A172 (cell line): ENCODE measurements around the gene CNTN5. TPM values are rescaled to one million over a fixed set of nuclear protein-coding genes. Genes with fewer than 3 reads are reported as not detected.

Experiments used
- DNase-seq: peaks from one replicate; pipeline ENCODE4 v3.0.0-alpha.2; 2015; ENCODE audit warnings: low spot score
- total RNA-seq: library from RNA; depleted of rRNA; stranded (reverse); fragments of >200 nt; shearing (Covaris generic); gene quantifications from 2 replicates; pipeline ENCODE4 v1.2.3, GENCODE V29; 2014

The CNTN5 gene
- total RNA-seq, 1 experiment from 2014 or later: 0.12 TPM

DNA sequence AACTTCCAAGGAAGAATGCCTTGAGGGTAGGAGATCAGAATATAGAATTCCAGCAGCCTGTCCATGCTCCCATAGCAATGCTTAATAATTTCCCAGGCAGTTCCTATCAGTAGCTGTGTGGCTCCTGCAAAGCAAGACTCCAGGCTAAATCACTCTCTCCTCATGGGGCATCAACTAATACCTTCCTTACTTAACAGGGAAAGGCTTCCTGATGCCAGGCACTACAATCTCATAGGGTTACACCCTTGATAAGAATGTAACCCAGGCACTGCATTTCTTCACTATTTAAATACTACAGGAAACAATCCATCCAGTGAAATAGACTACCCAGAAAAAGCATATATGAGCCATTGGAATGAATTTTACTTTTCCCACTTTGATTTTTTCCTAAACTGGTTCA is 1051.4 kb downstream of the CNTN5 start:
- no peak for DNase-seq

DNA sequence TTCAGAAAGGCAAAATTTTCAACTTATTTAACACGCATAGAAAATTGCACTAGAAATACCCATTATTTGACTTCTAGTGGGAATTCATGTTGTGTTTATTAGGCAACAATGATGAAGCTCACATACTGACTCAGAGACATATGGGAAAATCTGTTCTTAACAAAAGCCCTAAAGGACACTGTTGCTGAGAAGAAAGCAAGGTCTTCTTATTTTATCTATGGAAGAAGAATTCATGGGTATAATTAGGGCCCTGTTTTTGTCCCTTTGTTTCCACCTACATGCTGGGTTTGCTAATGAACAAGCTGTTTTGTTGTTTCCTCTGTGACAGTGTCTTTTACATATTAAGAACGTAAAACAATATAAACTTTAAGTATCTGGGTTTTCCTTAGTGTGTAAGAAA is 1059.6 kb downstream of the CNTN5 start:
- DNase-seq: no peak

DNA sequence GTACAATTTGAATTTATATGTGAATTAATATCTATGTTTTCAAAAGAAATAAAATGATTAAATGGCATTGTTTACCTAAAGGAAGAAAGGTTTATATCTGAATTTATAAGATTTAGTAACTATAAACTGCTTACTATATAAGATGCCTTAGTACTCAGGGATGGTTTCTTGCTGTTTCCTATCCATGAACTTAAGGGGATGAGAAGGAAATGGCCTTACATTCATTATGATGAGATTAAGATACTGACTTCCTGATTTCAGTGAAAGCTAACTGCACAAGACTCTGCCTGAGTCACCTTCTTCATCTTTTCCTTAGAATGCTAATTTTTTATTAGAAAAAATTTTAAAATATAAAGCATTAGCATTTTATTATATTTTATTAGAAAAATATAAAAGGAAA is 1060.1 kb downstream of the CNTN5 start:
- no peak for DNase-seq

DNA sequence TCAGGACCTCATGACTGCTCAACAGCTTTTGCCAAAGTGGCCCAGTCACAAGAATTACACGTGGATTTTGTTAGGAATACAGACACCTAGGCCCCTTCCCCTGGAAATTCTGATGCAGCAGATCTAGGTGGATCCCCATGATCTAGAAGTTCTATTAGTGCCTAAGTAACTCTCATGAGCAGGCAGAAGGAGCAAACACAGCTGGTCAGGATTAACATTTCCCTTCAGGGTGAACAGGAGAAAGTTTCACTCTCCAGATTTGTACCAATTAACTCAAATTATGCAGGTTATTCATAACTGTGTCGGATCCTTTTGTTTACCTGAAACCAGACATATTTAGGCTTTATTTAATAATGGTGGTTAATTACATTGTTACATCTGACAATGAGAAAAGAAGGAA is 1072.9 kb downstream of the CNTN5 start:
- no peak for DNase-seq

DNA sequence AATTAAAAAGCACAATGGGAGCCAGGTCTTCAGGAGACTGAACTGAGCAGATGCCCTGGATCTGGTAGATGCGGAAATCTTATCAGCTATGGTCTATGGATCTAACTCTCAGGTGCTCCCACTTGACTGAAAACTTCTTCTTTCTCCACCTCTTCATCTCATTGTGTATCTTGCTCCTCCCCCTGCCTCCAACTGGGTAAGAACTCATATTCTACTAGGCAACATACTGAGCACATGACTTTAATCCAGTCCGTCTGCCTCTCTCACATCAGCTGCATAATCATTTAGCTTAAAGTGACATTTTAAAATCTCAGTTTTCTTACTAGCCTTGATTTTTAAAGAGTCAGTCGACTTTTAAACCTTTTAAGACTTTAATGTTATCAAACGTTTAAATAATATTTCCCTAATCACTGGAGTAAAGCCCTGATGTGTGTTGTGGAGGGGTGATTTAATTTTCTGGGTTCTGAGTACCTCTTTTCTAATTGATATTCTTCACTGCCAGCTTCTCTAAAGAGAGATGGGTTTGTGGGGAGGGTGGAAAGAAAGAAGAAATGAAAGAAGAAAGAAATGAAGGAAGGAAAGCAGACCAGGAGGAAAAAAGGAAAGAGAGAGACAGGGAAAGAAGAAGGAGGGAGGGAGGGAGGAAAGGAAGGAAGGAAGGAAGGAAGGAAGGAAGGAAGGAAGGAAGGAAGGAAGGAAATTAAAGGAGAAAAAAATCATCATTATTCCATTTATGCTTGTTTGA is 1073.5 kb downstream of the CNTN5 start:
- no peak for DNase-seq

DNA sequence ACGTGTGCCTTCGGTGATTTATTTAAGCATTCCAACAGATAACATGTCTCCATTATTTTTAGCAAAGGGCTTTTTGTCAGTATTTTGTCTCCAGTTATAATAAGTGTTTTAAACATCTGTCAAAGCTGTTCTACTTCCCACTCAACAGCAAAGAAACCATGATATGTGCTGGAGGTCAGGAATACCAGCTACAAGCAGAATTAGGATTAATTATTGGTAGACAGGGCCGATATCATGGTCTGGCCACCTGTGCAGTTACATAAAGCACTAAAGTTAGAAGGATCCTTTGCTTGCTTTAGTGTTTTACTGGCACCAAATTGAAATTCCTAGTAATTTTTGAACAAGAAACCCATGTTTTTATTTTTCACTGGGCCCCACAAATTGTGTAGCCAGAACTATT is 1075.1 kb downstream of the CNTN5 start:
- DNase-seq: no peak

DNA sequence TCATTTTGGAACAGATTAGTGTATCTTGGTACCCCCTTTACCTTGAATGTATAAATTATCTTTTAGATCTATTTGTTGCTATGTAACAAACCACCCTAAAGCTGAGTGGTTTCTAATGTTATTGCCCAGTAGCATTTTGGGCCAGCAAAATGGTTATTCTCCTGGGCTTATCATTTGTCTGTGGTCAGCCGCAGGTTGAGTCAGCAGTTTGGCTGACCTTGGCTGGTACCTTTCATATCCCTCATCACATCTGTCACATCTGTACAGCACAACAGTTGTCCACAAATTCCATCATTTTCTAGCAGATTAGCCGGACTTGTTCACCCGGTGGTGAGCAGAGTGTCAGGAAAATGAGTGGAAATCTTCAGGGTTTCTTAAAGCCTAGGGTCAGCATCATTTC is 1077.8 kb downstream of the CNTN5 start:
- DNase-seq: peak; percentile 41

DNA sequence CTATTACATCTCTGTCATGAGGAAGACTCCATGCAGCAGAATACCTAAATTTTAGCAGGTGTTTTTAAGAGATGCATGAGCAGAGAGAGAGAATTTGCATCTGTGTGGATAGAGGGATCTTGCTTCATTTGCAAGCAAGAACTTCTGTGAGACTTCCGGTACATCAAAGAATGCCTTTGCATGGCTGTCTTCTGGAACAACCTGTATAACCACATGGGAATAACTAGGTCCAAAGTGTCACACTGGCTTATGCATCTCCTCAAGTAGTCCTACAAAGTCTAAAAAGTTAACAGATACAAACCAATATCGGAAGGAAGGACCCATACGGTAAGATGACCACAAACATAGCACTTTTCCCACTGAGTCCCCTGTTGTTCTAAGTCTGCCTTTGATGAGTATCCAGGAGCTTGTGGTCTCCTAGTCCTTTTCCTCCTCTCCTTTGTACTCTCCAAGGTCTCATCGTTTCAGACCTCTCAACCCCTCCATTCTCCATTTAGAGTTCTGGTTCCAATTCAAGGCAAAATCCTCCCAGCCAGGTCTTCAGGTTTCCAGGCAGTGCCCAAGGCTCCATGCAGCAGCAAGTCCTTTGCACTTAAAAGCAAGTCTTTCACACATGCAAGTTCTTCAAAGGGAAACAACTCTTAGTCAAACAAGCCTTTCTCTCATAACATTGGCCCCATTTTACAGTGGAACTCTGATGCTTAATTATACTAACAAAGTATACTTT is 1084.7 kb downstream of the CNTN5 start:
- no peak for DNase-seq

DNA sequence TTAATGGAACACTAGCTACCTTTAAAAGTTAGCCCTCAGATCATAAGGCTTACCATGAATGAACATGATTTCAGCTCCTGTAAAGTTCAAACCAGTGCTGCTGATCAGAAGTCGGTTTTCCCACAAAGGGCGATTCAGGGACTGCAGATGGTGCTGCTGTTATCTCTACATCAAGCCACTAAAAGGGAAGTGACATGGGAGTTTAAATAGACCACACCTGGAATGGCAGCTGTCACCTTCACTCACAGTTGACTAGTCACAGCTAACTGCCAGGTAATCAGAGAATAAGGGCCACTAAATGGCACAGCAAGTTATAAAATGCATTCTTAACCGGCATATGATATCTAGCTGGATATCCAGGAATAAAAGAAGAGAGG is 1085.2 kb downstream of the CNTN5 start:
- no peak for DNase-seq

DNA sequence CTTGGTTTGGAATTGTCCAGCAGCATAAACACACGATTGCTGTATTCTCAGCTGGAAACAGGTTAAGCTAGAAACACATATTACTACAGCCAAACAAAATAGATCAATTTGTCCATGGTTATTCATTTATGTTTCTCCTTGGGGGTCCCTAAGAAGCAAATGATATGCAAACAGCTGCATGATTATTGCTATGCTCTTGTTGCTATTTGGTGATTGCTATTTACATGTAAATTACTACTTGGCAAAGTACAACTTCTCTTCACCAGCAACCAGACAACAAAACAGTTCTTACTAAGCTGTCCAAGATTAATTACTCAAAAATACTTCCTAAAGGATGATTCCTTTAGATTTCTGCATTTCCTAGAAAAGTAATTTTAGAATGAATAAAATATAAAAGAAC is 1098.4 kb downstream of the CNTN5 start:
- no peak for DNase-seq

DNA sequence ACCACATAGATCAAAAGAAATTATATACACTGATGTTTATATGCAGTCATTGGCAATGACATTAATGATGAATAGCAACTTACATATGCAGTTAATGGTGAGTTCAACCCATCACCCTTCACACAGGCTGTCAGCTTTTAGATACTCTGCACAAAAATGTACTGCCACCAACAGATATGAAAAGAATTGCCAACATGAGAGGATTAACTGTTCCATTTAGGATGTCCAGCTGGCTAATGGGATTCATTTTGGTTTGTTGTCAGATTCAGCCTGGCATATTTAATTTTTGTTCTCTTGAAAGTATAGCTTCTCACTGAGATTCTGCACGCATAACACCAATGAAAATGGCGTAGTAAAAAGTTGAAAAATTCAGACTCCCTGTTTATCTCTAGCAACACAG is 1112.4 kb downstream of the CNTN5 start:
- no peak for DNase-seq

DNA sequence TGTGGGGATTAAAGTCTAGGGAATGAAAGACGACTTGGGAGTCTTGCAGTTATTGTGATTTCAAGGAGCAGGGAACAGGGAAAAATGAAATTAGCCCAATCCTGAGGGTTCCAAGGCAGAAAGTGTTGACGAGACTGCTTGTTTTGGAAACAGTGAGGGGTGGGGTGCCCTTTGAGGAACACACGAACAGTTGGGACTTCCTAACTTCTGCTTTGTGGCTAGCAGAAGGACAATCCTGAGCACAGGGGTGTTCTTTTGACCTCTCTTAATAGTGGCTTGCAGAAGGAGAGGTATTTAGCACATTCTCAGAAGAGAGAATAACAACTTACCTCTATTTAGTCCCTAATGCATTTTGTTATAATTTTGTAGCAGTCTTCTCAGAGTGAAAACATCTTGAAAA is 1120.5 kb downstream of the CNTN5 start:
- DNase-seq: no peak

DNA sequence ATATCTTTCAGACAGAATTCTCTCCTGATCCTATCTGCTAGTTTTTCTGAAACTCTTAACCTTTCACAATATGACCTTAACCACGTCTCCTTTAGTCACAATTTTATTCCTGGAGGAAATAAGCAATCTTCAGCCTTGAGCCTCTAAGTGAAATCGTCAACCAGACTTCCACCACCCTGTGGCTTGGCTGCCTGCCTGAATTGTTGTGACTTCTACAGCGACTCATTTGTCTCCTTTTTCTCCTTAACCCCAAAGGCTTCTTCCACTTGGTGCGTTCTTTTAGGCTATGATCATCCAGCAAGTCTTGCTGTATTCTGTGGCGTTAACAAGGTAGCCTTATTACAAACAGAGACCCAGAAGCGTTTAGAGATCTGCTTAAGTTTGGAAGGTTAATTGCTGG is 1131.2 kb downstream of the CNTN5 start:
- peak; percentile 46 for DNase-seq

DNA sequence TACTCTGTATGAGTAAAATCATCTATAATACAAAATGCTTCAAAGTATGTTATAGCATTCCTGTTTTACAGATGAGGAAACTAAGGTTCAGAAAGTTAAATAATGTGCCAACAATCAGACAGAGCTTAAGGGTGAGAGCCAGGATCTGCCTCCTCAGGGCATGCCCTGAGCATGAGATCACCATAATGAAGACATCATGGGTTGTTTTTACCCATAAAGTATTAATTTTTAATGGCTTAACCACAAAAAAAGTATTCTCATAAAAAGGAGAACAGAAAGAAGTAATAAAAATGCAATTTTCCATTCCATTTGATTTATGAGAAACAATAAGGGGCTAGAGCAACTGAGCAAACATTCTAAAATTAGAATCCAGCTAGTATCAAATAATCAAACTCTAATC is 1132.0 kb downstream of the CNTN5 start:
- no peak for DNase-seq

DNA sequence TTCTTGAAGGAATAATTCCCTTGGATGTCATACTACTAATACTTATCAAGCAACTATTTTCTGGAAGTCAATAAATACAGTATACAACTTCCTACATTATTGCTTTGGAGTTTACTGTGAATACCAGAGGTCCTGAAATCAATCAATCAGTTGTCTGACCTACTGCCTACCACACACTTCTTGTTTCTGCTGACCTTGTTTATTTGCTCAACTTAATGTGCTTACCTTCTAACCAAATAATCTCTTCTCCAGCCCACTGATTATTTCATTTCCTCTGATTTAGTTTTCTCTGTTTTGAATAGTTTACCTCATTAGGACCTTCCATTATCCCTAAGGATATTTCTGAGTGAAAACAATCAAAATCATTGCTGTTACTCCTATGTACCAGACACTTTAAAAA is 1142.7 kb downstream of the CNTN5 start:
- DNase-seq: no peak

DNA sequence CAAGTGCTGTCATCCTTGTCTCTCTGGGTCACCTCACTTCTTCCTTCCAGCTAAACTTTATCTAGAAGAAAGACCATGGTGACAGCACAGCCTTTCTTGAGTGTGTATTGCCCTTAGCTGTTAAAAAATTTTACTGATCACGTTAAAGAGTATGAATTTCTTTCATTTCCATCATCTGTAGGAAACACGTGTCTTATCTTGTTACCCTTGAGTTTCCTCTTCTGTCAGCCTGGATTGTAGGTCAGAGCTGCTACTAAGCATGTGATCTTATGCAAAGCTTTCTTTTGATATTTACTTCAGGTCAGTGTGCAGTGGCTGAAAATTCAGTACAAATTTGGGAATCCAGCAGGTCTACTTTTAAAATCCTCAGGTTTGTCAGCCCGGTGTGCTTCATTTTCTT is 1154.1 kb downstream of the CNTN5 start:
- DNase-seq: no peak

DNA sequence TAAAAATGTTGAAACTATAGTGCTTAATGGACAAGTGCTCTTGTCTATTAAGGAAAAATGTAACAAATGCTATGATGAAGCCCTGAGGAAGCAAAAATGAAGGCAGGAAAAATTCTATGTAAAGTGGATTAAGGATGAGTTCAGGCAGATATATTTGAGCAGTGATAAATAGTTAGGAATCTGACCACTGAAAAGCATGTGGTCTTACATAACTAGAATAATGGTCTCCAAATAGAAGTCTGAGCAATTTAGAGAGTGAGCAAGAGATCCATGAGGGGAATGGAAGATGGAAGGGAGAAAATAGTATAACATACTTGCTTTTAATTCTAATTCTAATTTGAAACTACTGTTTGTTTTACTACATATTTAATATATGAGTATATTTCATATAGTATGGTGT is 1155.7 kb downstream of the CNTN5 start:
- DNase-seq: no peak

DNA sequence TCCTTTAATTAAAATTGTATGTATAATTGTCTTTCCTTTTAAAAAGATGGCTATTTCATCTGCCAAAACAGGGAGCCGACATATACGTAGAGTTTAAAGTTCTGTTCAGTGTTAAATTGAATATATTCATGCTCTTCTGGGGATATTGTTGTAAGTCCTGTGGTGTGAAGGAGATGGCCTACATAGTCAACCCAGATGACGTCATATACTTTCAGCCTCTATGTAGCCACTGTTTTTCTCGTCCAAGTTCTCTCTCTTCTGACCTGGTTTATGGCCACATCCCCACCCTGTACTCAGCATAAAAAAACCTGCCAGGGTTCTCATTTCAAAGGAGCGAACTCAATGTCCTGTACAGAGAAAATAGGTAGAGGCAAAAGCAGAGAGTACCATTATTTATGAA is 1156.9 kb downstream of the CNTN5 start:
- no peak for DNase-seq

DNA sequence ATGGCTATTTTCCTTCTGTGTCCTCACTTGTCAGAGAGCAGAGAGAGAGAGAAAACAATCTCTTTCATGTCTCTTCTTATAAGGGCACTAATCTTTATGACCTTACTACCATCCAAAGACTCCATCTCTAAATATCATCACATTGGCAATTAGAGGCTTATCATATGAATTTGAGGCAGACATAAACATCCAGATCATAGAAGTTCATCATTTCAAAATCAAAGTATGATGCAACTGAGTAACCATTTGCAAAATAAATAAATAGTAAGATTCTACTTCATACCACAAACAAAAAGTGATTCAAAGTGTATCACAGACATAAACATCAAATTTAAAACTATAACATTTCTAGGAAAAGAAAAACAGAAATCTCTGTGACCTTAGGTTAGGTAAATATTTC is 1161.6 kb downstream of the CNTN5 start:
- no peak for DNase-seq

DNA sequence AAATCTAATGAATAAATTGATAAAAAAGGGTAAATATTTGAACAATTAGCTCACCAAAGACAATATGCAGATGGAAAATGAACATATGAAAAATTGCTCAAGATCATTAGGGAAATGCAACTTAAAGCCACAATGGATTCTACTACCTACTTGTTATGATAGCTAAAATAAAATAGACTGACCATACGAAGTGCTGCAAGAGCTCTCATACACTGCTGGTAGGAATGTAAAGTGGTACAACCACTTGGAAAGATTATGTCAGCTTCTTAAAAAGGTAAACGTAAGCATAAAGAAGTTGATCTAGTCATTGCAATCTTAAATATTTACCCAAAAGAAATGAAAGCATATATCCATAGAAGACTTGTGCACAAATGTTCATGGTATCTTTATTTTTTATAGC is 1162.2 kb downstream of the CNTN5 start:
- no peak for DNase-seq

DNA sequence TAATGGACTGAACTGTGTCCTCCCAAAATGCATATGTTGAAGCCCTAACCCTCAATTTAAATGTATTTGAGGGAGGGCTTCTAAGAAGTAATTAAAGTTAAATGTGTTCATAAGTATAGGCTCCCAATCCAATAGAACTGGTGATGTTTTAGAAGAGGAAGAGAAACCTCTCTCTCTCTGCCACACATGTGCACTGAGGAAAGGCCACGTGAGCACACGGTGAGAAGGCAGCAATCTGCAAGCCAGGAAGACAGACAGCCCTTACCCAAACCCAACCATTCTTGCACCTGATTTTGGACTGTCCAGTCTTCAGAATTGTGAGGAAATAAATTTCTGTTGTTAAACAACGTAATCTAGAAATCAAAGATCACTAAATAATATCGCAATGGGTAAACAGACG is 1164.8 kb downstream of the CNTN5 start:
- DNase-seq: no peak

DNA sequence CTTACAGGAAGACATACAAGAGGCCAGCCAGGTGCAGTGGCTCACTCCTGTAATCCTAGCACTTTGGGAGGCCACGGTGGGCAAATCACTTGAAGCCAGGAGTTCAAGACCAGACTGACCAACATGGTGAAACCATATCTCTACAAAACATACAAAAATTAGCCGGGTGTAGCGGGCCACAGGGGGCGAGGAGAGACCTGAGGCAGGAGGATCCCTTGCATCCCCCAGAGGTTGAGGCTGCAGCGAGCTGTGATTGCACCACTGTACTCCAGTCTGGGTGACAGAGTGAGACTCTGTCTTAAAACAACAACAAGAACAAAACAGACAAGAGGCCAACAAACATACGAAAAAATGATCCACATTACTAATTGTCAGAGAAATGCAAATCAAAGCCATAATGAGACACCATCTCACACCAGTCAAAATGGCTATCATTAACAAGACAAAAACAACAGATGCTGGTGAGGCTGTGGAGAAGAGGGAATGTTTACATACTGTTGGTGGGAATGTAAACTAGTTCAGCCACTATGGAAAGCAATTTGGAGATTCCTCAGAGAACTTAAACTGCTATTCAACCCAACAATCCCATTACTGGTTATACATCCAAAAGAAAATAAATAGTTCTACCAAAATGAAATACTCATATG is 1167.5 kb downstream of the CNTN5 start:
- no peak for DNase-seq

DNA sequence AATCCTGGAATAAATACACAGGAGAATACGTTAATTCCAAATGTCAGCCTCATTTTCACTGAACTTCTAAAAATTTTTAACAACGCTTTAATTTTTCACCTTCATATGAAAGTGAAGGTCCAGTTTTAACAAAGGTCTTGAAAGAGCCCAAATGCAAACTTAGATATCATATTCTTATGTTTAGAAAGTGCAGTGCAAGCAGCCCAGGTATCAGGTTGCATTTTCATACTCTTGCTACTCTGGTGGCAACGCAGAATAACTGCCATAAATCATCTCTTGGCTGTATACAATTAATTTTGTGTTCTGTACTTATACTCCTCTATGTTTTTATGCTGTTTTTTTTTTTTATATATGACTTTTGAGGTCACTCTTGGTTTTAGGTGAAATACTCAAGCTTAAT is 1169.6 kb downstream of the CNTN5 start:
- no peak for DNase-seq
